Measurements from ENCODE around the gene TTLL3. TPM values are rescaled to one million over a fixed set of nuclear protein-coding genes. Genes with fewer than 3 reads are reported as not detected.

The TTLL3 gene
- total and polyA plus RNA-seq, 7 experiments from 2014 or later = 2.5 to 106 (median 66.0) TPM

- Histone ChIP-seq H3K27me3 (ENCODE audit: control insufficient read depth in 2 of 2, insufficient read depth in 2 of 2, low read length in 2 of 2) (no peaks in the 10 kb centered on the region), H3K4me1 (ENCODE audit: control insufficient read depth in 2 of 2, insufficient read depth in 2 of 2, low read length in 2 of 2) (no peaks in the 10 kb centered on the region), H3K36me3 (ENCODE audit: control insufficient read depth in 2 of 3, insufficient read depth in 3 of 3, low read length in 3 of 3) (no peaks in the 10 kb centered on the region), H3K4me3 (ENCODE audit: low read length) (no peak within 1 kb of the TSS), H3K27ac (ENCODE audit: low read depth, low read length) (no peak within 1 kb of the TSS), H3K9me3 (ENCODE audit: control insufficient read depth in 2 of 3, low read length in 3 of 3) (no peaks in the 10 kb centered on the region)
- ChIA-PET CTCF (no interaction called here), POLR2A (interaction anchor here (1.1 kb wide), 1 partner anchor 10 kb away, joined by 3 read pairs; no protein-coding TSS in a partner anchor)
- no peak within 1 kb of the TSS for H3K27ac Mint-ChIP-seq
- no peaks in the 10 kb centered on the region for H3K9me3 Mint-ChIP-seq
- no peak for ATAC-seq
- no peak for DNase-seq
- intact Hi-C loops (cut with micrococcal nuclease) = no loop called here
- H3K4me3 Mint-ChIP-seq = no peak within 1 kb of the TSS
- no peaks in the 10 kb centered on the region for H3K4me1 Mint-ChIP-seq
- peaks cover 0 to 3% (median 0%) of the 10 kb centered on the region in 5 donors for H3K36me3 Mint-ChIP-seq
- H3K27me3 Mint-ChIP-seq = peaks cover 0 to 5% (median 0%) of the 10 kb centered on the region in 5 donors
Measured at GRCh38 chr3:9879830-9880549, 69.9 kb downstream of the TTLL3 start, which contains the start of gene CIDEC. Gene CIDEC, minus strand, starts transcription at chr3:9880253. Its CDS starts 1,767 bp downstream, at chr3:9878486.

- no peaks in the 10 kb centered on the region for H3K4me1 ChIP-seq (ENCODE audit: control insufficient read depth in 2 of 2, insufficient read depth in 2 of 2, low read length in 2 of 2)
- no peak overlapping the region for H3K27ac Mint-ChIP-seq
- no peak overlapping the region for H3K4me3 Mint-ChIP-seq
- H3K27me3 ChIP-seq (ENCODE audit: control insufficient read depth in 2 of 2, insufficient read depth in 2 of 2, low read length in 2 of 2) = no peaks in the 10 kb centered on the region
- intact Hi-C loops (cut with micrococcal nuclease) = no loop called here
- H3K27me3 Mint-ChIP-seq = peaks cover 0 to 5% (median 0%) of the 10 kb centered on the region in 5 donors
- no peaks in the 10 kb centered on the region for H3K4me1 Mint-ChIP-seq
- peaks cover 0 to 3% (median 0%) of the 10 kb centered on the region in 5 donors for H3K36me3 Mint-ChIP-seq
- H3K4me3 ChIP-seq (ENCODE audit: low read length) = no peak overlapping the region
- no peaks in the 10 kb centered on the region for H3K9me3 ChIP-seq (ENCODE audit: control insufficient read depth in 2 of 3, low read length in 3 of 3)
- no peak for ATAC-seq
- ChIA-PET CTCF (no interaction called here), POLR2A (no interaction called here)
- no peaks in the 10 kb centered on the region for H3K9me3 Mint-ChIP-seq
- H3K27ac ChIP-seq (ENCODE audit: low read depth, low read length) = no peak overlapping the region
- H3K36me3 ChIP-seq (ENCODE audit: control insufficient read depth in 2 of 3, insufficient read depth in 3 of 3, low read length in 3 of 3) = no peaks in the 10 kb centered on the region
- DNase-seq = no peak
Measured at GRCh38 chr3:9881441-9881840, 71.4 kb downstream of the TTLL3 start.

DNA sequence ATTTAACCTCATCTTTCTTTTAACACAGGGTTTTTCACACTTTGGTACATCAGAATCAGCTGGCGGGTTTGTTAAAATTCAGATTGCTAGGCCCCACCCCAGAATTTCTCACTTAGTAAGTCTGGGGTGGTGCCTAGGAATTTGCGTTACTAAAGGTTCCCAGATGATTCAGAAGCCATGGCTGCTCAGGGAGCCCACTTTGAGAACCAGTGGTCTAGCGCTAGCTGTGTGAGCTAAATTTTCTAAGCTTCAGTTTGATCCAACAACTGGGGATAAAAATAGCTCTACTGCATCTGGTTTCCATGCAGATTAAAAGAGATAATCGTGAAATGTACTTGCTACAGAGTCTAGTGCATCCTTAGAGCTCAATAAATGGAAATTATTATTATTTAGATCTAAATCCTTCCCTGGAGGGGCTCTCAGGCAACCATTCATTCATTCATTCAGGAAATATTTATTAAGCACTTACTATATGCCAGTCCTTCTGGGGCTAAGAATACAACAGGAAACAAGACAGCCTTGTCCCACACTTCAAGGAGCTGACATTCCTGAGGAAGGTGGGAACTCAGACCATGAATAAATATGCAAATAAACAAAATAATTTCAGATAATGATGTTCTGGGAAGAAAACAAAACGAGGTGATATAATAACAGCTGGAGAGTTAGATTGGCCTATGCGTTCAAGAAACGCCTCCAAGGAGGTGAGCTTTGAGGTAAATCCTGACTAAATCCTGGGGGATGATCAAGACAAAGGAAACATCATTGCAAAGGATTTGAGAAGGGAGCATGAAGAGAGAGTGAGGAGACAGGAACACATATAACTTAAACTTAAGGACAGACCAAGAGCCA, 73.9 kb downstream of the TTLL3 start:
- Mint-ChIP-seq H3K4me3 (no peak overlapping the region), H3K4me1 (peaks cover 0 to under 1% (median 0%) of the 10 kb centered on the region in 7 donors), H3K27me3 (peaks cover 0 to 4% (median 0%) of the 10 kb centered on the region in 5 donors), H3K36me3 (peaks cover 0 to 3% (median 0%) of the 10 kb centered on the region in 5 donors), H3K9me3 (no peaks in the 10 kb centered on the region), H3K27ac (no peak overlapping the region)
- intact Hi-C loops (cut with micrococcal nuclease) = no loop called here
- Histone ChIP-seq H3K36me3 (ENCODE audit: control insufficient read depth in 2 of 3, insufficient read depth in 3 of 3, low read length in 3 of 3) (no peaks in the 10 kb centered on the region), H3K9me3 (ENCODE audit: control insufficient read depth in 2 of 3, low read length in 3 of 3) (no peaks in the 10 kb centered on the region), H3K4me3 (ENCODE audit: low read length) (no peak overlapping the region), H3K27me3 (ENCODE audit: control insufficient read depth in 2 of 2, insufficient read depth in 2 of 2, low read length in 2 of 2) (no peaks in the 10 kb centered on the region), H3K4me1 (ENCODE audit: control insufficient read depth in 2 of 2, insufficient read depth in 2 of 2, low read length in 2 of 2) (no peaks in the 10 kb centered on the region), H3K27ac (ENCODE audit: low read depth, low read length) (no peak overlapping the region)
- DNase-seq (no peak), ATAC-seq (no peak)
- ChIA-PET POLR2A (interaction anchor here (0.8 to 0.9 kb wide), 2 partner anchors 37 to 49 kb away, joined by 3 to 4 read pairs; partner anchors contain the start of gene CRELD1), CTCF (interaction anchor here (0.7 kb wide), 1 partner anchor 109 kb away, joined by 3 read pairs; no protein-coding TSS in a partner anchor)

GRCh38 chr3:9884555-9885165, 74.6 kb downstream of the TTLL3 start:
- H3K36me3 ChIP-seq (ENCODE audit: control insufficient read depth in 2 of 3, insufficient read depth in 3 of 3, low read length in 3 of 3) = no peaks in the 10 kb centered on the region
- H3K4me3 ChIP-seq (ENCODE audit: low read length) = no peak overlapping the region
- Mint-ChIP-seq H3K36me3 (peaks cover 0 to 3% (median 0%) of the 10 kb centered on the region in 5 donors), H3K9me3 (no peaks in the 10 kb centered on the region), H3K27me3 (peaks cover 0 to 4% (median 0%) of the 10 kb centered on the region in 5 donors), H3K27ac (no peak overlapping the region), H3K4me3 (no peak overlapping the region), H3K4me1 (peaks cover 0 to 3% (median 0%) of the 10 kb centered on the region in 7 donors)
- CTCF ChIA-PET = no interaction called here
- peaks cover 0 to under 1% of the 10 kb centered on the region in 2 donors for H3K4me1 ChIP-seq (ENCODE audit: control insufficient read depth in 2 of 2, insufficient read depth in 2 of 2, low read length in 2 of 2)
- POLR2A ChIA-PET = no interaction called here
- ATAC-seq = no peak
- H3K27me3 ChIP-seq (ENCODE audit: control insufficient read depth in 2 of 2, insufficient read depth in 2 of 2, low read length in 2 of 2) = no peaks in the 10 kb centered on the region
- intact Hi-C loops (cut with micrococcal nuclease) = no loop called here
- DNase-seq = no peak
- H3K27ac ChIP-seq (ENCODE audit: low read depth, low read length) = no peak overlapping the region
- no peaks in the 10 kb centered on the region for H3K9me3 ChIP-seq (ENCODE audit: control insufficient read depth in 2 of 3, low read length in 3 of 3)

Other genes with a start within 250 kb of the TTLL3 start
- 10 to 100 TPM; 51.0 to 92.3 (median 74.5) TPM for gene MTMR14, start 160.8 kb upstream of the TTLL3 start, total RNA-seq
- gene MTMR14, start 160.8 kb upstream of the TTLL3 start, polyA plus RNA-seq = 10 to 100 TPM; 53.2 to 67.9 TPM
- 1 to 10 TPM in 1 of 5 experiments, under 1 TPM in 2, not detected in 2; 0.16 to 1.2 (median 0.35) TPM for gene CPNE9, start 106.4 kb upstream of the TTLL3 start, total RNA-seq
- gene CPNE9, start 106.4 kb upstream of the TTLL3 start, polyA plus RNA-seq = under 1 TPM in 1 of 2 donors, not detected in 1; 0.67 TPM
- gene BRPF1, start 78.5 kb upstream of the TTLL3 start, total RNA-seq = 10 to 100 TPM; 32.0 to 42.4 (median 39.5) TPM
- 10 to 100 TPM in 1 of 2 donors, 1 to 10 TPM in 1; 9.2 to 24.6 TPM for gene BRPF1, start 78.5 kb upstream of the TTLL3 start, polyA plus RNA-seq
- 10 to 100 TPM; 18.8 to 42.9 (median 31.6) TPM for gene OGG1, start 60.3 kb upstream of the TTLL3 start, total RNA-seq
- gene OGG1, start 60.3 kb upstream of the TTLL3 start, polyA plus RNA-seq = 10 to 100 TPM; 18.4 to 26.8 TPM
- gene CAMK1, start 40.3 kb upstream of the TTLL3 start, total RNA-seq = 10 to 100 TPM in 2 of 5 experiments, 1 to 10 TPM in 3; 2.1 to 36.3 (median 2.5) TPM
- gene CAMK1, start 40.3 kb upstream of the TTLL3 start, polyA plus RNA-seq = 1 to 10 TPM in 1 of 2 donors, under 1 TPM in 1; 0.85 to 2.1 TPM
- gene TADA3, start 17.8 kb upstream of the TTLL3 start, total RNA-seq = 10 to 100 TPM; 31.6 to 67.4 (median 36.8) TPM
- 10 to 100 TPM; 44.3 to 69.5 TPM for gene TADA3, start 17.8 kb upstream of the TTLL3 start, polyA plus RNA-seq
- gene ARPC4, start 17.2 kb upstream of the TTLL3 start, total RNA-seq = 100 to 1,000 TPM; 128 to 273 (median 129) TPM
- gene ARPC4, start 17.2 kb upstream of the TTLL3 start, polyA plus RNA-seq = 100 to 1,000 TPM; 205 to 212 TPM
- gene RPUSD3, start 33.7 kb downstream of the TTLL3 start, total RNA-seq = 10 to 100 TPM; 17.7 to 61.2 (median 58.0) TPM
- 10 to 100 TPM; 67.3 to 72.6 TPM for gene RPUSD3, start 33.7 kb downstream of the TTLL3 start, polyA plus RNA-seq
- gene CIDEC, start 70.0 kb downstream of the TTLL3 start, total RNA-seq = not detected
- gene CIDEC, start 70.0 kb downstream of the TTLL3 start, polyA plus RNA-seq = not detected
- 10 to 100 TPM; 16.0 to 34.5 (median 28.1) TPM for gene JAGN1, start 80.3 kb downstream of the TTLL3 start, total RNA-seq
- 10 to 100 TPM; 44.8 to 54.5 TPM for gene JAGN1, start 80.3 kb downstream of the TTLL3 start, polyA plus RNA-seq
- 1 to 10 TPM in 2 of 5 experiments, under 1 TPM in 3; 0.19 to 2.2 (median 0.38) TPM for gene IL17RE, start 92.6 kb downstream of the TTLL3 start, total RNA-seq
- gene IL17RE, start 92.6 kb downstream of the TTLL3 start, polyA plus RNA-seq = not detected
- 1 to 10 TPM in 3 of 5 experiments, under 1 TPM in 2; 0.70 to 3.2 (median 1.4) TPM for gene IL17RC, start 106.8 kb downstream of the TTLL3 start, total RNA-seq
- 10 to 100 TPM in 1 of 2 donors, 1 to 10 TPM in 1; 8.3 to 11.9 TPM for gene IL17RC, start 106.8 kb downstream of the TTLL3 start, polyA plus RNA-seq
- 10 to 100 TPM; 21.0 to 64.9 (median 29.6) TPM for gene CRELD1, start 123.6 kb downstream of the TTLL3 start, total RNA-seq
- 10 to 100 TPM; 30.1 to 31.0 TPM for gene CRELD1, start 123.6 kb downstream of the TTLL3 start, polyA plus RNA-seq
- gene PRRT3, start 142.1 kb downstream of the TTLL3 start, total RNA-seq = 10 to 100 TPM in 2 of 5 experiments, 1 to 10 TPM in 3; 5.1 to 10.8 (median 8.8) TPM
- gene PRRT3, start 142.1 kb downstream of the TTLL3 start, polyA plus RNA-seq = 1 to 10 TPM; 5.4 to 6.4 TPM
- gene EMC3, start 176.6 kb downstream of the TTLL3 start, total RNA-seq = 10 to 100 TPM; 33.2 to 55.6 (median 38.9) TPM
- gene EMC3, start 176.6 kb downstream of the TTLL3 start, polyA plus RNA-seq = 10 to 100 TPM; 38.3 to 55.0 TPM
- 10 to 100 TPM; 18.3 to 41.5 (median 34.1) TPM for gene FANCD2, start 216.2 kb downstream of the TTLL3 start, total RNA-seq
- gene FANCD2, start 216.2 kb downstream of the TTLL3 start, polyA plus RNA-seq = 1 to 10 TPM; 3.3 to 5.1 TPM

Measured in naive thymus-derived CD4-positive, alpha-beta T cell (primary cell).